Left lobe of liver (tissue), 2 donors: ENCODE measurements around the gene ADGRG2. TPM values are rescaled to one million over a fixed set of nuclear protein-coding genes. Genes with fewer than 3 reads are reported as not detected.

Source experiments
- ATAC-seq: fragments of 200-7000 bp; cut with Tn5 transposase; one replicate; pipeline ENCODE4 v1.9.1; 2020; ENCODE audit warnings: mild to moderate bottlenecking, moderate library complexity
- DNase-seq: peaks from one replicate; pipeline ENCODE4 v3.0.0-alpha.2; 2020; ENCODE audit warnings: low spot score
- total RNA-seq: library from RNA; stranded (reverse); gene quantifications from one replicate; pipeline ENCODE4 v1.2.1, GENCODE V29; 2021
- donor health status: DM: no; HTN: no; CAD: no; lungs with moderate emphysema.
- donor health status: DM: no; HTN: yes; CAD: no.

ADGRG2 gene
- total RNA-seq, 1 donor from 2014 or later, result 1.2 TPM

DNA sequence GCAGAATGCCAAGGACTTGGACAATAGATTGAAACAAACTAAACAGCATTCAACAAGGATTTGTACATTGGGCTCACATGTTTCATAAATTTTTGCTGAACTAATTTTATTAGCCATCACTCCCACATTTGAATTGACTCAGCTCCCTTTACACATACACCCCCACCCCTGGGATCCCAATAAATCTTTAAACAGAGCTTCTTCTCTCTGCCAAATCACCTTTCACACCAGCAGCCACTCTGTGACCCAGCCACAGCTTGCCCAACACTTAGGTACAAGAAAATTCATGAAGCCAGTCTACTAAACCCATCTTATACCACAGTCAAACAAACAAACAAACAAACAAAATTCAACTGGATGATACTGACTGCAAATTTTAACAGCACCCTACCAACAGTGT lies 159.9 kb downstream of the ADGRG2 start:
- ATAC-seq (peak; percentile 70), DNase-seq (no peak)

DNA sequence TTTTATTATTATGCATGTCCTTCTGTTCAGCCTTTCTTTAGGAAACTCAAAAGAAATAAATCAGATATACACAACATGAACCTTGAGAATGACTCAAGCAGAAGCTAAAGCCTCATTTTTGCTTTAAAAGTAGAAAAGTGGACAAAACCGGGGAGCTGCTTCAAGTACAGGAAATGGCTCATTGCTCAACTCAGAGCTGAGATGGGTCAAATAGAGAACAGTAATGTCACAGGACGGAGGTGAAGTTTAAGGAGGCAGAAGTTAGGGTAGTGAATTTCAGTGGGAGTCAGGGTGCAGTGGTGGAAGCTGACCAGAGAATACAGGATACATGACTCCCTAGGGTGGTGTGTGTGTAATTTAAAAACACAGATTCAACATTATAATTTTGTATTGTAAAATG lies 160.6 kb downstream of the ADGRG2 start:
- DNase-seq, result no peak
- no peak for ATAC-seq

DNA sequence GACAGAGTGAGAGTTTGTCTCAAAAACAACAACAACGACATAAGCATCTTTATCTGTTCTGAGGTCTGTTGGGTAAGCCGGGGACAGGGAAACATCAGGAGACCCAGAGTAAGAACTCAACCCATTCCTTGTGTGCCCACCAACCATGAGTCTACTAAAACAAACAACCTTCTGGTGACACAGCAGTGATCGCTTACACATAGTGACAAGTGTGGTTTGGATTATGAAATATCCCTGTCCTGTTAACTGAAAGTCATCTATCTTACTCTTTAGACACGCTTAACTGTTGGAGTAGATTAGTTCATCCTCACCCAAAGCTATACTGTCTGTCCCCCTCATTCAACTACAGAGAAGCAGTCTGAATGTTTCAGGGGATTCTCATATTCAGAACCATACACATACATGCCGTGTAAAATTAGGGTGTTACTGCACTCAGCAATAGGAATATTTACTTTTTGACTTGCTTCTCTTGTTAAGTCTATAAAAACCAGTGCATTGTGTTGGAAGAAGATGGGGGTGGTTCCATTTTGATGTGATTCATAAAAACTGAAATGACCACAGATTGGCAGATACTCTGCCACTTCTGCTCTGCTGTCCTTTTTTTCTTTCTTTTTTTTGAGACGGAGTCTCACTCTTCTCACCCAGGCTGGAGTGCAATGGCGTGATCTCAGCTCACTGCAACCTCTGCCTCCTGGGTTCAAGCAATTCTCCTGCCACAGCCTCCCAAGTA lies 165.8 kb downstream of the ADGRG2 start:
- ATAC-seq (peak; percentile 33), DNase-seq (no peak)

DNA sequence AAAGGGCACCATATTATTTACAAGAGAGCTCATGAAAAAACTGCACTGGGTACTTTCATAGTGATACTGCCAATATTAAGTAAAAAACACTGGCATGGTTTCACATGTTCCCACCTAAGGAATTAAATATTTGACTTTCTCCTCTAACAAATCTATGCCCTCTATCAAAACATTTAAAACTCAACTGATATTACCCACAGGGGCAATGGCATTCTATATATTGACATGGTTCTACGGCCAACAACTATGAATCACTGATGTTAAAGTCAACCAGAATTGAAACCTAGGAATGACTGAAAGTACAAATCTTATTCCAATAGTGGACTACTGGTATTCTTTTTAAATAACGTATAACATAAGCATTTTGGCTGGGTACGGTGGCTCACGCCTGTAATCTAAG lies 166.6 kb downstream of the ADGRG2 start:
- no peak for DNase-seq

DNA sequence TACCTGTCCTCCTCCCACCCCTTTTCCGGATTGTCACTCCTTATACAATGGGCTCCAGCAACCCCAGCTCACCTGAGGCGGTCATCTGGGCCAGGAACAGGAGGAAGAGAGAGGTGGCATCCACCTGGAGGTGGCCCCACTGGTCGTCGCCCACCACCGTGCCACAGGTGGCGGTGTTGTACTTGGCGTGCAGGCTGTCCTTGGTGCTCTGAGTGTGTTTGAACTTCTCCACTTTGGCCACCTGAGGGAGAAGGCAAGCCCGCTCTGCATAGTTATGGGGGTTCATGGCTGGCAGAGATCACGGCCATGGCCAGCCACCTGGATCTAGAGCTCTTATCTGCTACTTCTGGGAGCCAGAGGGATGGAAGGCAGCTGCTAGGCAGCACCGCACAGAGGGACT lies 171.2 kb downstream of the ADGRG2 start:
- ATAC-seq (no peak), DNase-seq (no peak)

More for the DNA sequence above, 166.6 kb downstream of the ADGRG2 start:
- no peak for ATAC-seq

DNA sequence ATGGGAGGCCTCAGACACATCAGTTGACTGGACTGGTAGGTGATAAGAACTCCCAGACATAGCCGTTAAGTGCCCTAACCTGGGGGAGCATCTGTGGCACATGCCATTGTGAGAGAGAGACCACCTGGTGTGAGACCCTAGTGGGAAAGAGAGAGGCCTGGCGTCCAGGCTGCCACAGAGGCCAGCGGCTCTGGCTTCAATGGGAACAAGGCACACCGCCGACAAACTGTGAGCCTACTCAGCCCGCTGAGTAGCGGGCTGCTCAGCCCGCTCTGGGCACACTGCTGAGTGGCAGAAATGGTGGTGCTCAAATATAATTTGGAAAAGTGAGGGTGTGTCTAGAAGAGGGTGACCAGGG lies 172.3 kb downstream of the ADGRG2 start:
- no peak for ATAC-seq
- no peak for DNase-seq

DNA sequence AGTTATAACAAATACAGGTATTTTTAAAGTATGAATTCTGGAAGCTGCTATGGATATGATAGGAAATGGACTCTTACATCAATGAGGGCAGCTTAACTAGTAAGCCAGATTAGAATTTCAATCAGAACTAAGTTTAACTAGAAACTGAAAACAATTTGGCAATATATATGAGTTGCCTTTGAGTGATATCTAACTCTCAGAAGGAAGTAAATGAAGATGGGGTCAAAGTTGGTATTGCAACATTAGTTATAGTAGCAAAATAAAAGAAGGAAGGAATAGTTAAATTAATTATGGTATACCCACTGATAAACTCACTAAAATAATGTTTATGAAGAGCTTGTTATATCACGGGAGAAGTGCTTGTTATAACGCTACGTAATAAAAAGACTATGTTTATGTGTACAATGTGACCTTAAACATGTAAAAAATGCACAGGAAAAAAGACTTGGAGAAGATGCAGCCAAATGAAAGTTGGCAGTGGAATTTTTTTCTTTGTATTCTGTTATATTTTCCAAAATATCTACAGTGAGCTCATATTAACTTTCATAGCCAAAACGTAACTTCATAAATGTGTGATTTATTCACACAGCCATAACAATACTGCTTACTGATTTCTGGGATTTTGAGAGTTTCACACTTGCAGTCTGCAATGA lies 172.9 kb downstream of the ADGRG2 start:
- DNase-seq (no peak), ATAC-seq (no peak)

DNA sequence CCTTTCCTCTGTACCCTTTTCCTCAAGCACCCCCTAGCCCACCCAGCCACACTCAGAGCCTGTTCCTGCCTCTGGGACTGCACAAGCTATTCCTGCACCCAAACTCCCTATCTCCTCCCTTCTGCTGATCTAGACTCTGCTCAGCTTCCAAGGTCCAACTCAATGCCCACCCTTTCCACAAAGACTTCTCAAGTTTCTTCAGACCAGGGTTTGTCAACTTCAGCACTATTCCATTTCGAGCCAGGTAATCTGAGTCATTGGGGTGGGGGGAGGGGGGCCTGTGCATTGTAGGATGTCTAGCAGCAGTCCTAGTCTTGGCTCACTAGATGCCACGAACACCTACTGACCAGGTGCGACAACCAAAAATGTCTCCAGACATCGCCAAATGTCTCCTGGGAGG lies 175.7 kb downstream of the ADGRG2 start:
- ATAC-seq (no peak), DNase-seq (no peak)

DNA sequence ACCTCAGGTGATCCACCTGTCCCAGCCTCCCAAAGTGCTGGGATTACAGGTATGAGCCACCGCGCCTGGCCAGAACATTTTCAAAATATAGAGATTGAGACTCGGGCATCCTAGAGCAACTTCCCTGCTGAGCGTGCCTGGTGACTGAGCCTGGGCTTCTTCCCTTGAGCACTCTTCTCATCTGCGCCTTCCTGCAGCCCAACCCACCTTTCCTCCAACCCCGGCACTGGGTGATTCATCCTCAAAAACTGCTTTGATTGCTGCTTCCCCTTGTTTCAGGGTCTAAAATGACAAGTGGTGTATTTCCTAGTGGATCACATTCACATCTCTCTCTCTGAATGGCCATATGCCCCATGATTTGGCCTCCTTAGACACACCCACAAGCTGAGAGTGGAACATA lies 176.1 kb downstream of the ADGRG2 start:
- no peak for ATAC-seq

DNA sequence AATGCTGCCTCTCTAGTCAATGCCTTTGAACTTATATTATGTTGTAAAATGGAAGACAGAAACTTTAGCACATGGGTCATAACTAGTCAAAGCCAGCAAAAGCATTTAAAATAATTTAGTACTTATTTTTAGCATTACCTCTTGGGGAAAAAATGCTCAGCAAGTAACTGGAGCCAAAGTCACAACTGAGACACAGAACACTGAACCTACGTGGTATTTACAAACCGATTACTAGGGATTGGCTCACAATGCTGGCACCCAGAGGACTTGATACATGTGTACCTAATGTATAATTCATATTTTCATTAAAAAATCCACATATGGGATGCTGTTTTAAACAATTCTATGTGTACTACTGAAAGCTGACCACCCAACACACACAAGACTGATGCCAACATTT lies 176.8 kb downstream of the ADGRG2 start:
- DNase-seq (no peak), ATAC-seq (peak; percentile 61)

More for the DNA sequence above, 176.1 kb downstream of the ADGRG2 start:
- no peak for DNase-seq

DNA sequence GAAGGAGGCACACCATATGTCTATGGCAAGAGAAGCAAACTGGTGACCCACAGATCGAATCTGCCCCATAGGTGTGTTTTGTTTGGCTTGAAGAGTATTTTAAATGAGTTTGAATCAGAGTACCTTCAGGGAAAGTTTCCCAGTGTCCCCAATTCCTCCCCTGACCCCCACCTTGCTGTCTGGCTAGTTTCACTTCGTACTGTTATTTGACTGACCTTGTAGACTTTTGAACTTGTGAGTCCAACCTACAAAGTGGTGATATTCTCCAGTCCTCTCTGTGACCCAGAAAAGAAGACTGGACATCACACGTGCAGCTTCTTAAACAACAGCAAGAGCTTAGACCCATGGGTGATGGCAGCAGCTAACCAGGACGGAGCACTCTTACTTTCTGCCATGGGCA lies 177.8 kb downstream of the ADGRG2 start:
- ATAC-seq, result peak; percentile 78
- DNase-seq, result no peak

DNA sequence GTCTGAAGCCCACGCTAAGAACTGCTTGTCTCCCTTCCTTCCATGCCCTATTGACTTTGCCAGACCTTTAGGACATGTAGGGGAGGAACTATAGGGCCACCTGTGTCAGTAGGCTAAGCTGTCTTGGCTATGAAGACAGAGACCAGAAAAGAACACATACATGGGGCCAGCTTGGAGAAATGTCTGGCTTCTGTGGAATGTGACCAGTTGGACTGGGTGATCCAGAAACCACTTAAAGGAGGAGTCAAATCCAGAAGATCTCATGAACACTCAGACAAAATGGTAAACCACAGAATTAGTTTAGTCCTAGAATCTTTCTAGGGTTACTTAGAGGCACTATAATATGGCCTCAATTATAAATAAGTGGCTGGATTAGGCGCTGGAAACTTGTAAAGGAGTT lies 180.4 kb downstream of the ADGRG2 start:
- DNase-seq (no peak), ATAC-seq (no peak)

Other genes with a start within 250 kb of the ADGRG2 start
- 67.1 TPM for gene PHKA2, start 138.4 kb downstream of the ADGRG2 start, total RNA-seq
- 146 TPM for gene PDHA1, start 221.5 kb upstream of the ADGRG2 start, total RNA-seq